ENCODE results near the gene PRPS2. TPM values are rescaled to one million over a fixed set of nuclear protein-coding genes. Genes with fewer than 3 reads are reported as not detected.

The PRPS2 gene
- polyA plus RNA-seq, 1 experiment, result 20.5 TPM

DNA sequence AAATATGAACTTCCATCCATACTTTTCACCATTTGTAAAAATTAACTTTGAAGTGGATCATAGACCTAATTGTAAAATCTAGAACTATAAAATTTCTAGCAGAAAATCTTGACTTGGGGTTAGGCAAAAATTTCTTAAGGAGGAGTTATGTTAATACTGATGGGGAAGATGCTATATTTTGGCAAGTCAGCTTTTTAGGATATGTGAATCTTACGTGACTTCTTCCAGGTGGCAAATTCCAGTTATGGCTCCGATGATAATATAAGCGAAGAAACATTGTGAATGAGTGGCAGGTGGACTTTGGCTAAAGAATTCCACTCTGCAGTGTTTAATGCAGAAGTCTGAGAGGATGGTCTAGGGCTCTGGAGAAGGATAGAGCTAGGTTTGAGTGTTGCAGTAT, 1.5 kb downstream of the PRPS2 start:
- DNase-seq (ENCODE audit: low read depth), result no peak
- TF ChIP-seq, protein P1, sequence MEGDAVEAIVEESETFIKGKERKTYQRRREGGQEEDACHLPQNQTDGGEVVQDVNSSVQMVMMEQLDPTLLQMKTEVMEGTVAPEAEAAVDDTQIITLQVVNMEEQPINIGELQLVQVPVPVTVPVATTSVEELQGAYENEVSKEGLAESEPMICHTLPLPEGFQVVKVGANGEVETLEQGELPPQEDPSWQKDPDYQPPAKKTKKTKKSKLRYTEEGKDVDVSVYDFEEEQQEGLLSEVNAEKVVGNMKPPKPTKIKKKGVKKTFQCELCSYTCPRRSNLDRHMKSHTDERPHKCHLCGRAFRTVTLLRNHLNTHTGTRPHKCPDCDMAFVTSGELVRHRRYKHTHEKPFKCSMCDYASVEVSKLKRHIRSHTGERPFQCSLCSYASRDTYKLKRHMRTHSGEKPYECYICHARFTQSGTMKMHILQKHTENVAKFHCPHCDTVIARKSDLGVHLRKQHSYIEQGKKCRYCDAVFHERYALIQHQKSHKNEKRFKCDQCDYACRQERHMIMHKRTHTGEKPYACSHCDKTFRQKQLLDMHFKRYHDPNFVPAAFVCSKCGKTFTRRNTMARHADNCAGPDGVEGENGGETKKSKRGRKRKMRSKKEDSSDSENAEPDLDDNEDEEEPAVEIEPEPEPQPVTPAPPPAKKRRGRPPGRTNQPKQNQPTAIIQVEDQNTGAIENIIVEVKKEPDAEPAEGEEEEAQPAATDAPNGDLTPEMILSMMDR (IDR thresholded peaks at IDR 0.05; ENCODE audit: insufficient read depth, low read depth, low read length), result no peak
- Histone ChIP-seq H3K4me3 (ENCODE audit: low read depth, low read length) (no peak overlapping the region), H3K36me3 (ENCODE audit: control insufficient read depth, insufficient read depth, low read length) (no peaks in the 10 kb centered on the region), H3K27me3 (ENCODE audit: control insufficient read depth, insufficient read depth, low read length) (0 out of 2 replicates have a peak, but pooled peaks cover 2% of the 10 kb centered on the region)
- ChIA-PET CTCF (interaction anchor here (1.6 kb wide), 1 partner anchor 21 kb away, joined by 6 read pairs; no protein-coding TSS in a partner anchor), POLR2A (no interaction called here)

DNA sequence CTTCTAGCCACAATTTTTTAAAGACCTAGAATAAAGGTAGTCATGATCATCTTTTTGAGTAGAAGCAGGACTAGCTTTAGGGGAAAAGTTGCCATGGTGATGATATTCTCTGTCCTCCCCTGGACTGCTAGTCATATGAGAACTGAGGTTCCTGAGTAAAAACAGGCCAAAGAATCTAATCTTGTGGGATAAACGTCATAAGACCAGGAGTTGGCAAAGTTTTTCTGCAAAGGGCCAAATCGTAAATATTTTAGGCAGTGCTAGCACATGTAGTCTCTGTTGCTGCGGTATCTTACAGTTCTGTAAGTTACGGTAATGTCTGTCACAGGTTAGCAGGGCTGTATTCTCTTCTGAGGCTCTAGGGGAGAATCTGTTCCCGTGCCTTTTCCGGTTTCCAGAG, 3.4 kb downstream of the PRPS2 start:
- ChIA-PET POLR2A (no interaction called here), CTCF (no interaction called here)
- TF ChIP-seq, protein P1 (IDR thresholded peaks at IDR 0.05; ENCODE audit: insufficient read depth, low read depth, low read length), result no peak
- DNase-seq (ENCODE audit: low read depth), result no peak
- no peaks in the 10 kb centered on the region for H3K36me3 ChIP-seq (ENCODE audit: control insufficient read depth, insufficient read depth, low read length)
- H3K27me3 ChIP-seq (ENCODE audit: control insufficient read depth, insufficient read depth, low read length), result no peaks in the 10 kb centered on the region
- H3K4me3 ChIP-seq (ENCODE audit: low read depth, low read length), result no peak overlapping the region

DNA sequence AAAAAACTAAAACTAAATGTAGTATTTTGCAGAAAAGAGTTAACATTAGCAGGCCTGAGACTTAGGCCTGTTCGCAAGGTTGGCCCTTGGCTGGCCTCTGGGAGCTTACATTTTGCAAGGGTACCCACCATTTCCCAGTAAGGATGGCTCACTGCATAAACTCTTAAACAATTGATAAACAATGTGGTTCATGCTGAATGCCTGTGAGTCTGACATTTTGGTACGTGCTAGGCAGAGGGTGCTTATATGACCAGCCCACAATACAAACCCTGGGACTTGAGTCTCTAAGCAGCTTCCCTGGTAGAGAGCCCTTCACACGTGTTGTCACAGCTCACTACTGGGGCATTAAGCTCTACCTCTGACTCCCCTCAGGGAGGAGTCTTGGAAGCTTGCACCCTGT, 7.4 kb downstream of the PRPS2 start:
- H3K27me3 ChIP-seq (ENCODE audit: control insufficient read depth, insufficient read depth, low read length), result no peaks in the 10 kb centered on the region
- TF ChIP-seq, protein P1 (IDR thresholded peaks at IDR 0.05; ENCODE audit: insufficient read depth, low read depth, low read length), result no peak
- ChIA-PET CTCF (no interaction called here), POLR2A (no interaction called here)
- H3K4me3 ChIP-seq (ENCODE audit: low read depth, low read length), result no peak overlapping the region
- no peaks in the 10 kb centered on the region for H3K36me3 ChIP-seq (ENCODE audit: control insufficient read depth, insufficient read depth, low read length)
- no peak for DNase-seq (ENCODE audit: low read depth)

DNA sequence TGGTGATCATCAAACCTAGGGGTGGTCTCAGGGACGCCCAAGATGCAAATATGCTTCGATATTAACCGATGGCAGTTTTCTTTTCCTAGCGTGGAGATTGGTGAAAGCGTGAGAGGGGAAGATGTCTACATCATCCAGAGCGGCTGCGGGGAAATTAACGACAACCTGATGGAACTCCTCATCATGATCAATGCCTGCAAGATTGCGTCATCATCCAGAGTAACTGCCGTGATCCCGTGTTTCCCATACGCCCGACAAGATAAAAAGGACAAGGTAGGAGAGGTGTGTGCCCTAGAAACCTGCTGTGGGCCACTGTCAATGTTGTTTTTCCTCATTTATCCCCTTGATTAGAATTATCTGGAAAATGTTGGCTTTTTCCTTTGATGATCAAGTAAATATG, 7.9 kb downstream of the PRPS2 start:
- no peaks in the 10 kb centered on the region for H3K36me3 ChIP-seq (ENCODE audit: control insufficient read depth, insufficient read depth, low read length)
- H3K27me3 ChIP-seq (ENCODE audit: control insufficient read depth, insufficient read depth, low read length), result no peaks in the 10 kb centered on the region
- DNase-seq (ENCODE audit: low read depth), result no peak
- no peak overlapping the region for H3K4me3 ChIP-seq (ENCODE audit: low read depth, low read length)
- ChIA-PET POLR2A (no interaction called here), CTCF (no interaction called here)
- TF ChIP-seq, protein P1 (IDR thresholded peaks at IDR 0.05; ENCODE audit: insufficient read depth, low read depth, low read length), result no peak

DNA sequence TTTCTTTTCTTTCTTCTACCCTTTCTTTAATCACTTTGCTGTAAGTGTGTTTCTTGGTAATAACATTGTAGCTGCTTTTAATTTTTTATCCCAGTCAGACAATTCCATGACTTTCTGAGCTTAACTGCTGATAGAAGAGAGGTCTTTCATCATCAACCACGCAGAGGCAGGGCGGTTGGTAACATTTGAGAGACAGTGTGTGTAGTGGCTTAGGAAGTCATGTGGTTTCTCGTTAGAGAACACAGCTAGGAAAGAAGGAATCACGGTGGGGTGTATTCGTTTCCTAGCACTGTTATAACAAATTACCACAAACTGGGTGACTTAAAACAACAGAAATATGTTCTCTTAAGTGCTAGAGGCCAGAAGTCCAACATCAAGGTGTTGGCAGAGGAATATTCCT, 11.5 kb downstream of the PRPS2 start:
- Histone ChIP-seq H3K4me3 (ENCODE audit: low read depth, low read length) (no peak overlapping the region), H3K27me3 (ENCODE audit: control insufficient read depth, insufficient read depth, low read length) (no peaks in the 10 kb centered on the region), H3K36me3 (ENCODE audit: control insufficient read depth, insufficient read depth, low read length) (no peaks in the 10 kb centered on the region)
- CTCF ChIA-PET, result interaction anchor here (0.9 to 1.8 kb wide), 2 partner anchors 12 to 31 kb away, joined by 3 to 6 read pairs; no protein-coding TSS in a partner anchor
- DNase-seq (ENCODE audit: low read depth), result no peak
- TF ChIP-seq, protein P1 (IDR thresholded peaks at IDR 0.05; ENCODE audit: insufficient read depth, low read depth, low read length), result no peak
- POLR2A ChIA-PET, result no interaction called here
